CD14-positive monocyte (primary cell): ENCODE data around the gene C1QTNF9. TPM values are rescaled to one million over a fixed set of nuclear protein-coding genes. Genes with fewer than 3 reads are reported as not detected.
"Not testable (repeated sequence)": the region's sequence is repeated elsewhere in the genome, so short reads cannot be mapped to it uniquely, and the experiment has no call there.

Source experiments
- DNase-seq, 3 donors: peaks; one replicate each; pipeline ENCODE4 v3.0.0-alpha.2; 2011 to 2022
- H2AFZ ChIP-seq: 2 replicates; pipeline ENCODE4 v1.6.0; 2012; ENCODE audit warnings: mild to moderate bottlenecking, low read depth, low read length, inconsistent platforms; ENCODE audit not compliant: insufficient read depth, poor library complexity, severe bottlenecking
- H3K27ac ChIP-seq, 2 donors: 1 replicate in 1 of 2; 2 replicates in 1 of 2; pipeline ENCODE4 v1.5.1; 2012 to 2013; ENCODE audit warnings: low read length in 2 of 2, control low read depth in 1 of 2, inconsistent platforms in 1 of 2, low read depth in 1 of 2, mild to moderate bottlenecking in 1 of 2
- H3K27me3 ChIP-seq, 2 donors: one replicate each; pipeline versions ENCODE4 v1.6.0 to v1.6.1; 2011 to 2013; ENCODE audit warnings: low read length in 2 of 2; ENCODE audit not compliant: control insufficient read depth in 2 of 2, insufficient read depth in 2 of 2
- H3K36me3 ChIP-seq, 2 donors: replicated peaks in 1 of 2; 1 replicate in 1 of 2; 2 replicates in 1 of 2; pipeline versions ENCODE4 v1.5.1 to v1.6.1; 2012 to 2013; ENCODE audit warnings: low read length in 2 of 2, control low read depth in 1 of 2, inconsistent platforms in 1 of 2, mild to moderate bottlenecking in 1 of 2; ENCODE audit not compliant: insufficient read depth in 2 of 2, control insufficient read depth in 1 of 2
- H3K4me1 ChIP-seq, 2 donors: 1 replicate in 1 of 2; 2 replicates in 1 of 2; pipeline versions ENCODE4 v1.5.1 to v1.6.1; 2012 to 2013; ENCODE audit warnings: low read length in 2 of 2, control low read depth in 1 of 2, inconsistent platforms in 1 of 2, mild to moderate bottlenecking in 1 of 2, moderate library complexity in 1 of 2; ENCODE audit not compliant: insufficient read depth in 2 of 2, control insufficient read depth in 1 of 2
- H3K4me2 ChIP-seq: replicated peaks from 2 replicates; pipeline ENCODE3; 2012; ENCODE audit warnings: low read length, moderate library complexity, mild to moderate bottlenecking; ENCODE audit not compliant: poor library complexity, severe bottlenecking; ENCODE audit errors: extremely low read depth
- H3K4me3 ChIP-seq, 3 experiments: fragments of 200-600 bp in 1 of 3; sonication (generic) in 1 of 3; replicated peaks in 1 of 3; 1 replicate in 2 of 3; 2 replicates in 1 of 3; pipeline ENCODE4 v1.5.1; 2011 to 2013; ENCODE audit warnings: low read length in 3 of 3, mild to moderate bottlenecking in 3 of 3, control low read depth in 2 of 3, low read depth in 2 of 3, inconsistent platforms in 1 of 3, moderate library complexity in 1 of 3
- H3K79me2 ChIP-seq: 2 replicates; pipeline ENCODE4 v1.6.0; 2012; ENCODE audit warnings: mild to moderate bottlenecking, control low read depth, inconsistent platforms, low read length, moderate library complexity; ENCODE audit not compliant: insufficient read depth
- H3K9ac ChIP-seq: 2 replicates; pipeline ENCODE4 v1.6.0; 2017; ENCODE audit warnings: low read length, mild to moderate bottlenecking; ENCODE audit not compliant: insufficient read depth, poor library complexity, severe bottlenecking
- H3K9me3 ChIP-seq, 2 donors: replicated peaks in 1 of 2; 1 replicate in 1 of 2; 2 replicates in 1 of 2; pipeline versions ENCODE4 v1.5.1 to v1.6.1; 2012 to 2013; ENCODE audit warnings: low read length in 2 of 2, control low read depth in 1 of 2; ENCODE audit not compliant: control insufficient read depth in 1 of 2, insufficient read depth in 1 of 2
- H4K20me1 ChIP-seq: 2 replicates; pipeline ENCODE4 v1.6.0; 2012; ENCODE audit warnings: mild to moderate bottlenecking, low read length, control low read depth, moderate library complexity; ENCODE audit not compliant: insufficient read depth
- H3K27ac Mint-ChIP-seq, 7 donors: one replicate each; pipeline ENCODE4 v1.8.0; 2020; ENCODE audit warnings: mild to moderate bottlenecking in 7 of 7, mixed read lengths in 7 of 7, moderate library complexity in 6 of 7, inconsistent platforms in 2 of 7
- H3K27me3 Mint-ChIP-seq, 3 donors: one replicate each; pipeline ENCODE4 v1.8.0; 2021 to 2022; ENCODE audit warnings: low read depth in 3 of 3, mild to moderate bottlenecking in 3 of 3, mixed read lengths in 3 of 3, moderate library complexity in 3 of 3, inconsistent platforms in 1 of 3
- H3K36me3 Mint-ChIP-seq, 2 donors: one replicate each; pipeline ENCODE4 v1.8.0; 2020; ENCODE audit warnings: mixed read lengths in 2 of 2, inconsistent platforms in 1 of 2, mild to moderate bottlenecking in 1 of 2
- H3K4me1 Mint-ChIP-seq: one replicate; pipeline ENCODE4 v1.8.0; 2020; ENCODE audit warnings: mild to moderate bottlenecking, mixed read lengths
- H3K4me3 Mint-ChIP-seq, 2 donors: one replicate each; pipeline ENCODE4 v1.8.0; 2020; ENCODE audit warnings: mild to moderate bottlenecking in 2 of 2, mixed read lengths in 2 of 2, moderate library complexity in 1 of 2
- H3K9me3 Mint-ChIP-seq, 7 donors: one replicate each; pipeline ENCODE4 v1.8.0; 2020 to 2022; ENCODE audit warnings: mixed read lengths in 7 of 7, mild to moderate bottlenecking in 6 of 7, moderate library complexity in 6 of 7, inconsistent platforms in 2 of 7
- WGBS: methylation state at CpG from one replicate; pipeline ENCODE4 v1.1.5; 2013; ENCODE audit warnings: missing lambda C conversion rate; ENCODE audit not compliant: insufficient coverage; 5-methylcytosine and 5-hydroxymethylcytosine counted together
- intact Hi-C, 2 donors: fragments of 100-400 bp; cut with micrococcal nuclease; formaldehyde crosslinking; loops; one replicate each; pipeline versions ENCODE4 v1.15.0 to v1.15.1; 2023
- polyA plus RNA-seq, 3 donors: library from polyadenylated mRNA; depleted of rRNA in 1 of 3; unstranded in 2 of 3; stranded (reverse) in 1 of 3; fragments of 300-500 nt in 2 of 3; fragments of >200 nt in 1 of 3; fragmentation: Illumina TruSeq in 2 of 3; gene quantifications; 1 replicate in 2 of 3; 2 replicates in 1 of 3; pipeline ENCODE4 v1.2.3, GENCODE V29; 2012 to 2021

C1QTNF9 gene
- polyA plus RNA-seq, 3 donors, result not detected

- WGBS, result no CpG with 5 or more reads among the region's 4 CpGs
- H3K36me3 ChIP-seq, H3K27ac ChIP-seq, H2AFZ ChIP-seq, H3K9me3 Mint-ChIP-seq, H3K79me2 ChIP-seq, H3K9ac ChIP-seq, H3K4me3 Mint-ChIP-seq, DNase-seq, H3K27me3 ChIP-seq, H3K27ac Mint-ChIP-seq, H3K9me3 ChIP-seq, H3K4me1 Mint-ChIP-seq, H3K36me3 Mint-ChIP-seq, H4K20me1 ChIP-seq, H3K4me1 ChIP-seq, intact Hi-C loops, H3K27me3 Mint-ChIP-seq, H3K4me2 ChIP-seq, H3K4me3 ChIP-seq: not testable (repeated sequence)
Observed at GRCh38 chr13:24318878-24319277, 9.5 kb downstream of the C1QTNF9 start.

- H3K9me3 ChIP-seq, H3K27ac Mint-ChIP-seq, H3K4me2 ChIP-seq, H3K27ac ChIP-seq, H3K36me3 ChIP-seq, H3K4me3 Mint-ChIP-seq, H3K9me3 Mint-ChIP-seq, H3K4me3 ChIP-seq, DNase-seq, H2AFZ ChIP-seq, H3K9ac ChIP-seq, H3K4me1 ChIP-seq, H3K27me3 ChIP-seq, H3K4me1 Mint-ChIP-seq, H3K27me3 Mint-ChIP-seq, H3K36me3 Mint-ChIP-seq, intact Hi-C loops, H3K79me2 ChIP-seq, H4K20me1 ChIP-seq: not testable (repeated sequence)
- WGBS, result no CpG with 5 or more reads among the region's 6 CpGs
Observed at GRCh38 chr13:24319641-24320040, 10.3 kb downstream of the C1QTNF9 start.

- not testable (repeated sequence) for H3K36me3 ChIP-seq
Observed at GRCh38 chr13:24321416-24321815, 12.0 kb downstream of the C1QTNF9 start.

GRCh38 chr13:24322470-24322869 lies 13.1 kb downstream of the C1QTNF9 start:
- H3K4me1 ChIP-seq, H2AFZ ChIP-seq, intact Hi-C loops, H3K4me3 Mint-ChIP-seq, H3K9ac ChIP-seq, H3K4me2 ChIP-seq, H3K79me2 ChIP-seq, H3K36me3 ChIP-seq, DNase-seq, H3K4me3 ChIP-seq, H3K4me1 Mint-ChIP-seq, H3K9me3 ChIP-seq, H3K27ac ChIP-seq, H4K20me1 ChIP-seq, H3K36me3 Mint-ChIP-seq, H3K9me3 Mint-ChIP-seq: not testable (repeated sequence)
- H3K27me3 ChIP-seq, result peaks cover 0 to 11% of the 10 kb centered on the region in 2 donors
- WGBS, result 94% methylated on average over 2 of the region's 2 CpGs
- peaks cover 9 to 18% (median 17%) of the 10 kb centered on the region in 3 donors for H3K27me3 Mint-ChIP-seq
- H3K27ac Mint-ChIP-seq, result peak overlapping the region in 1 of 7 donors; percentile 44

More at GRCh38 chr13:24321416-24321815, 12.0 kb downstream of the C1QTNF9 start:
- H3K4me3 Mint-ChIP-seq, H3K9ac ChIP-seq, H2AFZ ChIP-seq, H3K27me3 Mint-ChIP-seq, H3K27me3 ChIP-seq, H3K4me2 ChIP-seq, H3K4me3 ChIP-seq, H3K9me3 Mint-ChIP-seq, intact Hi-C loops, H3K36me3 Mint-ChIP-seq, DNase-seq, H4K20me1 ChIP-seq, H3K4me1 ChIP-seq, H3K27ac ChIP-seq, H3K4me1 Mint-ChIP-seq, H3K79me2 ChIP-seq, H3K9me3 ChIP-seq: not testable (repeated sequence)
- 96% methylated on average over 4 of the region's 8 CpGs for WGBS
- peak overlapping the region in 1 of 7 donors; percentile 14 for H3K27ac Mint-ChIP-seq
